Right lobe of liver (tissue), 6 donors: ENCODE results near the gene SLC24A4. TPM values are rescaled to one million over a fixed set of nuclear protein-coding genes. Genes with fewer than 3 reads are reported as not detected.

Experiments
- ATAC-seq, 4 donors: fragments of 200-7000 bp; cut with Tn5 transposase; one replicate each; pipeline ENCODE4 v1.9.1; 2020; ENCODE audit warnings: mild to moderate bottlenecking in 4 of 4, moderate library complexity in 4 of 4
- DNase-seq, 3 donors: peaks; one replicate each; pipeline ENCODE4 v3.0.0-alpha.2; 2020
- H3K27ac ChIP-seq, 3 donors: fragments of 200-600 bp; one replicate each; pipeline ENCODE4 v1.8.0; 2022
- H3K27me3 ChIP-seq, 2 donors: fragments of 200-600 bp; one replicate each; pipeline ENCODE4 v1.8.0; 2022
- H3K36me3 ChIP-seq, 4 donors: fragments of 200-600 bp; sonication (generic) in 1 of 4; one replicate each; pipeline versions ENCODE4 v1.5.1 to v1.8.0; 2017 to 2022; ENCODE audit warnings: control low read depth in 1 of 4
- H3K4me1 ChIP-seq, 4 donors: fragments of 200-600 bp; sonication (generic) in 1 of 4; one replicate each; pipeline versions ENCODE4 v1.5.1 to v1.8.0; 2017 to 2022; ENCODE audit warnings: control low read depth in 1 of 4
- H3K4me3 ChIP-seq, 3 donors: fragments of 200-600 bp; one replicate each; pipeline ENCODE4 v1.8.0; 2022
- H3K9me3 ChIP-seq, 4 donors: fragments of 200-600 bp; sonication (generic) in 1 of 4; one replicate each; pipeline versions ENCODE4 v1.5.1 to v1.8.0; 2017 to 2022; ENCODE audit warnings: control low read depth in 1 of 4
- CTCF ChIP-seq, 4 donors: fragments of 200-600 bp in 3 of 4; fragments of 450-650 bp in 1 of 4; IDR thresholded peaks; one replicate each; pipeline versions ENCODE4 v1.5.1 to v1.8.0; 2016 to 2022; ENCODE audit warnings: antibody characterized with exemption in 4 of 4, mild to moderate bottlenecking in 2 of 4
- POLR2A ChIP-seq: fragments of 450-650 bp; IDR thresholded peaks from one replicate; pipeline ENCODE4 v1.6.1; 2017; ENCODE audit warnings: antibody characterized with exemption, mild to moderate bottlenecking
- WGBS: methylation state at CpG from one replicate; pipeline ENCODE4 v1.1.6; 2018; ENCODE audit warnings: low coverage, low lambda C conversion rate; ENCODE audit not compliant: insufficient coverage; ENCODE audit errors: missing lambda C conversion rate; 5-methylcytosine and 5-hydroxymethylcytosine counted together
- intact Hi-C, 2 donors: fragments of 100-400 bp; cut with DNase I; formaldehyde crosslinking; loops; one replicate each; pipeline versions ENCODE4 v1.11.2 to v1.14.1; 2022
- total RNA-seq, 6 experiments: library from RNA; depleted of rRNA in 2 of 6; stranded (reverse); fragments of >200 nt in 2 of 6; fragmentation: NEBNext Ultra II Directional in 3 of 6; extraction: Animal tissue kit (Norgen Biotek cat#: 25700) in 3 of 6; gene quantifications; one replicate each; pipeline versions ENCODE4 v1.1.0 to v1.2.4, GENCODE V29; 2016 to 2023
- donor health status: DM: no; HTN: yes; CAD: no.
- donor health status: DM: no; HTN: no; CAD: no.
- donor health status: DM: no; HTN: no; CAD: no.
- donor health status: DM: no; HTN: yes; CAD: no.
- donor health status: DM: no; HTN: yes; CAD: no.

SLC24A4 gene
- total RNA-seq, 6 experiments from 2014 or later, result 0.06 to 0.29 (median 0.21) TPM

- H3K27ac ChIP-seq, result peak overlapping the region in 1 of 3 donors; percentile 26
- no peaks in the 10 kb centered on the region for H3K27me3 ChIP-seq
- intact Hi-C loops, result no loop called here
- peak; percentile 51 to 70 (median 62) for ATAC-seq
- WGBS, result 39% methylated on average over 14 of the region's 14 CpGs
- TF ChIP-seq CTCF (IDR thresholded peaks at IDR 0.05) (no peak), POLR2A (no peak)
- H3K4me3 ChIP-seq, result no peak overlapping the region
- H3K36me3 ChIP-seq, result no peaks in the 10 kb centered on the region
- H3K4me1 ChIP-seq, result peaks cover 0 to 17% (median 3%) of the 10 kb centered on the region in 4 donors
- DNase-seq, result no peak
- H3K9me3 ChIP-seq, result no peaks in the 10 kb centered on the region
Observed at GRCh38 chr14:92475451-92476187, 152.7 kb downstream of the SLC24A4 start.

- Histone ChIP-seq H3K4me3 (no peak overlapping the region), H3K4me1 (peaks cover 0 to 22% (median 6%) of the 10 kb centered on the region in 4 donors), H3K27ac (peak overlapping the region in 1 of 3 donors; percentile 16), H3K9me3 (no peaks in the 10 kb centered on the region), H3K36me3 (no peaks in the 10 kb centered on the region), H3K27me3 (no peaks in the 10 kb centered on the region)
- WGBS, result 34% methylated on average over 3 of the region's 3 CpGs
- DNase-seq (peak in 1 of 3 donors; percentile 74), ATAC-seq (peak; percentile 91 to 97 (median 95))
- intact Hi-C loops, result no loop called here
- TF ChIP-seq CTCF (IDR thresholded peaks at IDR 0.05) (no peak), POLR2A (no peak)
Observed at GRCh38 chr14:92480856-92481255, 157.9 kb downstream of the SLC24A4 start.

DNA sequence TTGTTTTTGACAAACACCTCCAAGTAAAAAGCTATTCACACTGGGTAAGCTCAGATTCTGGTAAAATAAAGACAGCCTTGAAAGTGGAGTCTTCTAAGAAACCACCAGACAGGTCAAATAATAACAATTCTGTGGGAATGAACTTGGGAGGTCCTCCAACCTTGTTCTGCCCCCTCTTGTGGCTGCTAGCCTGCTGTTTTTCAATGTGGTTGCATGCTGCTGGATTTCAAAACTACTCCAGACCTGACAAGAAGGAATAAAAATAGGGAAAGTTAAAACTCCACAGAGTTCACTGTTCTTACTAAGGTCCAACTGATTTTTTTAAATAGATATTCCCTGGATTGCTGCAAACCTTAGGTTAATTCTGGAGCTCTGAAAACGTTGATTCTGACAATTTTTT, 158.4 kb downstream of the SLC24A4 start:
- TF ChIP-seq POLR2A (no peak), CTCF (IDR thresholded peaks at IDR 0.05) (peak; percentile 10 to 27 (median 24))
- Histone ChIP-seq H3K36me3 (no peaks in the 10 kb centered on the region), H3K4me3 (no peak overlapping the region), H3K4me1 (peaks cover 0 to 21% (median 5%) of the 10 kb centered on the region in 4 donors), H3K27ac (peak overlapping the region in 1 of 3 donors; percentile 16), H3K9me3 (no peaks in the 10 kb centered on the region), H3K27me3 (no peaks in the 10 kb centered on the region)
- peak in 1 of 3 donors; percentile 46 for DNase-seq
- intact Hi-C loops, result no loop called here
- 28% methylated on average over 1 of the region's 1 CpG for WGBS
- ATAC-seq, result peak; percentile 47 to 76 (median 56)

- WGBS, result 67% methylated on average over 1 of the region's 1 CpG
- H3K4me1 ChIP-seq, result peaks cover 0 to 21% (median 5%) of the 10 kb centered on the region in 4 donors
- no peaks in the 10 kb centered on the region for H3K36me3 ChIP-seq
- no peaks in the 10 kb centered on the region for H3K27me3 ChIP-seq
- DNase-seq (peak in 1 of 3 donors; percentile 48), ATAC-seq (peak; percentile 18 to 51 (median 24))
- no peaks in the 10 kb centered on the region for H3K9me3 ChIP-seq
- intact Hi-C loops, result no loop called here
- TF ChIP-seq POLR2A (no peak), CTCF (IDR thresholded peaks at IDR 0.05) (no peak)
- H3K27ac ChIP-seq, result no peak overlapping the region
- no peak overlapping the region for H3K4me3 ChIP-seq
Observed at GRCh38 chr14:92481811-92482555, 159.0 kb downstream of the SLC24A4 start.
